Esophagus squamous epithelium (tissue), 4 donors: ENCODE results near the gene C19orf81.
"Not testable (repeated sequence)": the region's sequence is repeated elsewhere in the genome, so short reads cannot be mapped to it uniquely, and the experiment has no call there.

Experiments used
- CTCF ChIP-seq, 6 experiments: fragments of 450-650 bp in 4 of 6; fragments of 200-600 bp in 2 of 6; sonication (generic) in 2 of 6; IDR thresholded peaks; one replicate each; pipeline ENCODE4 v1.5.1; 2016 to 2019; ENCODE audit warnings: antibody characterized with exemption in 6 of 6, mild to moderate bottlenecking in 4 of 6, moderate library complexity in 4 of 6
- POLR2A ChIP-seq, 4 donors: fragments of 450-650 bp; IDR thresholded peaks; one replicate each; pipeline ENCODE4 v1.6.1; 2017; ENCODE audit warnings: antibody characterized with exemption in 4 of 4, mild to moderate bottlenecking in 4 of 4, moderate library complexity in 3 of 4

DNA sequence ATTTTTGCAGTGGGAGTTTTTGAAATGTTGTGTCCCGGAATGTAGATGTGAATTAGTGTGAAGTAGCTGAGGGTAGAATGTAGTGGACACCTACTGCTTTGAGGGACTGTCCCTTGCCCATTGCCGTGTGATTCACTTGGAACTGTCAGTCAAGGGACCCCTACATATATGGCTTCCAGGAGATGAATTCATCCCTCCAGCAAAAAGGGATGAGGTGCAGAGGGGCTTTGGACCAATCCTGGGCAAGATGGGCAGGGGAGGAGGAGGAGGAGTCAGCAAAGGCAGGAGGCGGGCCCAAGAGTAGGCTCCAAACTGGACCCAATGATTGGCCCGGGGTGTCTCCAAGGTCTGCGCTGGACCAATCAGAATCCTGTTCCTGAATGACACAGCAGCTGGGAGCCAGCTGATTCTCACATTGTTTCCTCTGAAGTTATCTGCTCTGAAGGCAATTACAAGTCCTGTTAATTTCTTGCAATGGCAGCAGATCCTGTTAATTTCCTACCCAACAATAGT lies 28.8 kb upstream of the C19orf81 start:
- TF ChIP-seq CTCF, POLR2A (IDR thresholded peaks at IDR 0.05): not testable (repeated sequence)
